MM.1S (cell line): Measurements from ENCODE around the gene KLK8.

Source experiments
- DNase-seq: peaks from one replicate; pipeline ENCODE4 v3.0.0-alpha.2; 2015
- H2AFZ ChIP-seq: fragments of 300-600 bp; sonication (generic); 2 replicates; pipeline ENCODE4 v1.6.0; 2016; ENCODE audit warnings: antibody characterized with exemption, low read length
- H3F3A ChIP-seq: fragments of 300-600 bp; sonication (generic); 2 replicates; pipeline ENCODE4 v1.6.1; 2016; ENCODE audit warnings: mild to moderate bottlenecking, antibody characterized with exemption, low read length, moderate library complexity, mixed read lengths; ENCODE audit not compliant: insufficient read depth
- H3K27ac ChIP-seq: fragments of 300-600 bp; sonication (generic); 2 replicates; pipeline ENCODE4 v1.5.1; 2016; ENCODE audit warnings: mild to moderate bottlenecking, low read length
- H3K27me3 ChIP-seq: fragments of 300-600 bp; sonication (generic); replicated peaks from 2 replicates; pipeline ENCODE4 v1.6.0; 2016; ENCODE audit warnings: low read length; ENCODE audit not compliant: insufficient read depth
- H3K36me3 ChIP-seq: fragments of 300-600 bp; sonication (generic); replicated peaks from 2 replicates; pipeline ENCODE4 v1.6.1; 2016; ENCODE audit warnings: mild to moderate bottlenecking, low read length, mixed read lengths; ENCODE audit not compliant: insufficient read depth
- H3K4me1 ChIP-seq: fragments of 300-600 bp; sonication (generic); 2 replicates; pipeline ENCODE4 v1.6.1; 2016; ENCODE audit warnings: low read length, mixed read lengths
- H3K4me2 ChIP-seq: fragments of 300-600 bp; sonication (generic); 2 replicates; pipeline ENCODE4 v1.6.0; 2016; ENCODE audit warnings: low read depth, low read length
- H3K4me3 ChIP-seq: fragments of 300-600 bp; sonication (generic); 2 replicates; pipeline ENCODE4 v1.5.1; 2016; ENCODE audit warnings: low read length, mixed read lengths
- H3K79me2 ChIP-seq: fragments of 300-600 bp; sonication (generic); 2 replicates; pipeline ENCODE4 v1.6.1; 2016; ENCODE audit warnings: mixed run types, low read length, mixed read lengths
- H3K9ac ChIP-seq: fragments of 300-600 bp; sonication (generic); 2 replicates; pipeline ENCODE4 v1.6.1; 2016; ENCODE audit warnings: low read length, mixed read lengths
- H3K9me2 ChIP-seq: fragments of 300-600 bp; sonication (generic); replicated peaks from 2 replicates; pipeline ENCODE4 v1.6.1; 2016; ENCODE audit warnings: mild to moderate bottlenecking, low read length, mixed read lengths; ENCODE audit not compliant: insufficient read depth
- H3K9me3 ChIP-seq: fragments of 300-600 bp; sonication (generic); replicated peaks from 2 replicates; pipeline ENCODE4 v1.6.1; 2016; ENCODE audit warnings: mild to moderate bottlenecking, low read length, mixed read lengths; ENCODE audit not compliant: insufficient read depth
- H4K20me1 ChIP-seq: fragments of 300-600 bp; sonication (generic); 2 replicates; pipeline ENCODE4 v1.6.1; 2016; ENCODE audit warnings: mild to moderate bottlenecking, low read length, moderate library complexity, mixed read lengths; ENCODE audit not compliant: insufficient read depth
- EZH2 ChIP-seq: fragments of 300-600 bp; sonication (generic); optimal IDR thresholded peaks from 2 replicates; pipeline ENCODE3; 2017; ENCODE audit warnings: low read depth, mild to moderate bottlenecking, antibody characterized with exemption, low read length, mixed read lengths
- EZH2phosphoT487 ChIP-seq: fragments of 300-600 bp; sonication (generic); IDR thresholded peaks from 2 replicates; pipeline ENCODE4 v1.6.1; 2018; ENCODE audit warnings: antibody characterized with exemption, low read length
- TF ChIP-seq, protein P1 (sequence below): fragments of 300-600 bp; sonication (generic); IDR thresholded peaks from 2 replicates; pipeline ENCODE4 v1.5.1; 2016; ENCODE audit warnings: antibody characterized with exemption, low read length, mixed read lengths

Gene KLK8, protein sequence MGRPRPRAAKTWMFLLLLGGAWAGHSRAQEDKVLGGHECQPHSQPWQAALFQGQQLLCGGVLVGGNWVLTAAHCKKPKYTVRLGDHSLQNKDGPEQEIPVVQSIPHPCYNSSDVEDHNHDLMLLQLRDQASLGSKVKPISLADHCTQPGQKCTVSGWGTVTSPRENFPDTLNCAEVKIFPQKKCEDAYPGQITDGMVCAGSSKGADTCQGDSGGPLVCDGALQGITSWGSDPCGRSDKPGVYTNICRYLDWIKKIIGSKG

DNA sequence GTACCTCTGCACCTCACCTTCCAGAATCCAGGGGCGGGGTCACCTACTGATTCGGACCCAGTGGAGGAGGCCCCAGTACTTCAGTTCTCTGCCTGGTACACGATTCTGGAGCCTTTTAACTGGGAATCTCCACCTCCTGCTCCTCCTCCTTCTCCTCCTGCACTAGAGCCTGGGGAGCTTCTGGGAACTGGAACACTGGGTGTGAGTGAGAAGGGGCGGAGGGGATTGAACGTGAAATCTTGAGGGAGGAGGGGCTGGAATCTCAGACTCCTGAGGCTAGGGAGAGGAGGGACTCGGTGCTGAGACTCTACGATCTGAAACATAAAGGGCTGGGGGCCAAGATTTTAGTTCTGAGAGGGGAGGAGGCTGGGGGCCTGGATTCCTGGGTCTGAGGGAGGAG lies at the start of gene KLK8:
KLK8 (minus strand) TSS at position 90 of the 400 bp plus-strand sequence. CDS start 437 bp downstream, outside the sequence.
- Histone ChIP-seq H3F3A (no peaks in the 10 kb centered on the region), H3K27ac (no peak within 1 kb of the TSS), H3K9me2 (no peaks in the 10 kb centered on the region), H3K4me1 (no peaks in the 10 kb centered on the region), H3K27me3 (peaks cover 6% of the 10 kb centered on the region; the same call in 1 of the 2 replicates), H4K20me1 (no peaks in the 10 kb centered on the region), H3K4me2 (no peak within 1 kb of the TSS), H3K9me3 (no peaks in the 10 kb centered on the region; the same call in 1 of the 2 replicates), H3K9ac (no peak within 1 kb of the TSS), H3K36me3 (no peaks in the 10 kb centered on the region), H3K79me2 (no peaks in the 10 kb centered on the region), H3K4me3 (no peak within 1 kb of the TSS), H2AFZ (no peak within 1 kb of the TSS)
- TF ChIP-seq, protein P1, sequence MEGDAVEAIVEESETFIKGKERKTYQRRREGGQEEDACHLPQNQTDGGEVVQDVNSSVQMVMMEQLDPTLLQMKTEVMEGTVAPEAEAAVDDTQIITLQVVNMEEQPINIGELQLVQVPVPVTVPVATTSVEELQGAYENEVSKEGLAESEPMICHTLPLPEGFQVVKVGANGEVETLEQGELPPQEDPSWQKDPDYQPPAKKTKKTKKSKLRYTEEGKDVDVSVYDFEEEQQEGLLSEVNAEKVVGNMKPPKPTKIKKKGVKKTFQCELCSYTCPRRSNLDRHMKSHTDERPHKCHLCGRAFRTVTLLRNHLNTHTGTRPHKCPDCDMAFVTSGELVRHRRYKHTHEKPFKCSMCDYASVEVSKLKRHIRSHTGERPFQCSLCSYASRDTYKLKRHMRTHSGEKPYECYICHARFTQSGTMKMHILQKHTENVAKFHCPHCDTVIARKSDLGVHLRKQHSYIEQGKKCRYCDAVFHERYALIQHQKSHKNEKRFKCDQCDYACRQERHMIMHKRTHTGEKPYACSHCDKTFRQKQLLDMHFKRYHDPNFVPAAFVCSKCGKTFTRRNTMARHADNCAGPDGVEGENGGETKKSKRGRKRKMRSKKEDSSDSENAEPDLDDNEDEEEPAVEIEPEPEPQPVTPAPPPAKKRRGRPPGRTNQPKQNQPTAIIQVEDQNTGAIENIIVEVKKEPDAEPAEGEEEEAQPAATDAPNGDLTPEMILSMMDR = no peak
- DNase-seq = no peak

DNA sequence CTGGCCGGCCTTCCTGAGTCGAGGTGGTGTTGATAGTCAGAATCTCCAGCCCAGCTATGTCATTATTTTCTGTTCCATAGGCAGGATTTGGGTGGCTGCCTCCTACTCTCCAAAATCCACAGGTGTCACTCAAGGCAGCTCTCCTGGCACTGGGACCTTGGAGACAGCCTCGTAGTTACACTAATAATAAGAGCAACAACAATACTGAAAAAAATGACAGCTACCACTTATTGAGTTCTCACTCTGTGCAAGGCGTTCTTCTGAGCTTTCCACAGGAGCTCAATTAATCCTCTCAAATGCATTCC lies 45.6 kb upstream of the KLK8 start:
- Histone ChIP-seq H3K79me2 (no peaks in the 10 kb centered on the region), H3K36me3 (no peaks in the 10 kb centered on the region), H3K4me3 (no peak overlapping the region), H3K9me2 (no peaks in the 10 kb centered on the region), H4K20me1 (no peaks in the 10 kb centered on the region), H3K27me3 (peaks cover 31% of the 10 kb centered on the region), H3K9ac (no peak overlapping the region), H3K27ac (no peak overlapping the region), H3K4me2 (no peak overlapping the region), H3K9me3 (no peaks in the 10 kb centered on the region), H3F3A (no peaks in the 10 kb centered on the region), H3K4me1 (no peaks in the 10 kb centered on the region), H2AFZ (no peak overlapping the region)
- no peak for DNase-seq
- TF ChIP-seq, protein P1 = no peak
- TF ChIP-seq EZH2 = no peak
- no peak for TF ChIP-seq EZH2phosphoT487

DNA sequence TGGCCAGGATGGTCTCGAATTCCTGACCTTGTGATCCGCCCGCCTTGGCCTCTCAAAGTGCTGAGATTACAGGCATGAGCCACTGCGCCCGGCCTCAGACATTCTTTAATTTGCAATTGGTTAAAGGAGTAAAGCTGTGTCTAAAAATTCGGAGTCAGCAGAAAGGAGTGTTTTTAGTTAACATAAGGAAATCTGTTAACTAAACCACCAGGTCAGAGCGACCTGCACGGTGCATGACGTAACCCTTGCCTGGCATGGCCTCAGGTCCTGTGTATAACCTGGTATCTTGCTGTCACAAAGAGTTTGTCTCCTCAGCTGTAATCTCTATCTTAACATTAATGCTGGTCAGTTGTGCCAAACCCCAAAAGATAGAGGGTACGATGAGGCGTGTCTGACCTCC lies 42.9 kb upstream of the KLK8 start:
- Histone ChIP-seq H3K27me3 (peaks cover 30% of the 10 kb centered on the region), H3K4me1 (no peaks in the 10 kb centered on the region), H4K20me1 (no peaks in the 10 kb centered on the region), H3K27ac (no peak overlapping the region), H3K36me3 (no peaks in the 10 kb centered on the region), H3K9ac (no peak overlapping the region), H3K4me2 (no peak overlapping the region), H3K79me2 (no peaks in the 10 kb centered on the region), H3K4me3 (no peak overlapping the region), H3F3A (no peaks in the 10 kb centered on the region), H3K9me2 (no peaks in the 10 kb centered on the region), H2AFZ (no peak overlapping the region), H3K9me3 (no peaks in the 10 kb centered on the region)
- TF ChIP-seq, protein P1 = no peak
- TF ChIP-seq EZH2phosphoT487 (no peak), EZH2 (no peak)
- no peak for DNase-seq
